ENCODE measurements around the gene ISCA1. TPM values are rescaled to one million over a fixed set of nuclear protein-coding genes. Genes with fewer than 3 reads are reported as not detected.

Gene ISCA1
- total RNA-seq, 1 experiment from 2014 or later: 42.5 TPM

- intact Hi-C loops (cut with micrococcal nuclease; ENCODE audit: unreplicated experiment): no loop called here
- ChIA-PET POLR2A (ENCODE audit: low non-redundant PET) (no interaction called here), CTCF (no interaction called here)
- TF ChIP-seq, protein P1, sequence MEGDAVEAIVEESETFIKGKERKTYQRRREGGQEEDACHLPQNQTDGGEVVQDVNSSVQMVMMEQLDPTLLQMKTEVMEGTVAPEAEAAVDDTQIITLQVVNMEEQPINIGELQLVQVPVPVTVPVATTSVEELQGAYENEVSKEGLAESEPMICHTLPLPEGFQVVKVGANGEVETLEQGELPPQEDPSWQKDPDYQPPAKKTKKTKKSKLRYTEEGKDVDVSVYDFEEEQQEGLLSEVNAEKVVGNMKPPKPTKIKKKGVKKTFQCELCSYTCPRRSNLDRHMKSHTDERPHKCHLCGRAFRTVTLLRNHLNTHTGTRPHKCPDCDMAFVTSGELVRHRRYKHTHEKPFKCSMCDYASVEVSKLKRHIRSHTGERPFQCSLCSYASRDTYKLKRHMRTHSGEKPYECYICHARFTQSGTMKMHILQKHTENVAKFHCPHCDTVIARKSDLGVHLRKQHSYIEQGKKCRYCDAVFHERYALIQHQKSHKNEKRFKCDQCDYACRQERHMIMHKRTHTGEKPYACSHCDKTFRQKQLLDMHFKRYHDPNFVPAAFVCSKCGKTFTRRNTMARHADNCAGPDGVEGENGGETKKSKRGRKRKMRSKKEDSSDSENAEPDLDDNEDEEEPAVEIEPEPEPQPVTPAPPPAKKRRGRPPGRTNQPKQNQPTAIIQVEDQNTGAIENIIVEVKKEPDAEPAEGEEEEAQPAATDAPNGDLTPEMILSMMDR (conservative IDR thresholded peaks at IDR 0.05; ENCODE audit: low read depth, low read length): no peak
- no peak for TF ChIP-seq EZH2 (IDR thresholded peaks at IDR 0.05; ENCODE audit: borderline replicate concordance, low read depth, low read length, poor library complexity, severe bottlenecking)
- BruUV-seq (replicated peaks): no TSS peak
- Histone ChIP-seq H3K4me3 (ENCODE audit: low read depth, low read length, poor library complexity, severe bottlenecking) (no peak overlapping the region), H3K27me3 (replicated peaks; ENCODE audit: insufficient read depth, low read depth, low read length, poor library complexity) (no peaks in the 10 kb centered on the region), H3K36me3 (ENCODE audit: insufficient read depth, low read length, poor library complexity, severe bottlenecking) (peaks cover 40% of the 10 kb centered on the region), H3K9me3 (ENCODE audit: low read depth, low read length, poor library complexity, severe bottlenecking) (no peaks in the 10 kb centered on the region), H3K4me1 (ENCODE audit: insufficient read depth, low read length, poor library complexity, severe bottlenecking) (no peaks in the 10 kb centered on the region), H3K27ac (ENCODE audit: low read depth, low read length, poor library complexity, severe bottlenecking) (no peak overlapping the region)
- DNase-seq (ENCODE audit: low spot score): peak; percentile 10
Observed at GRCh38 chr9:86324308-86324707, 42.0 kb upstream of the ISCA1 start.

- no peak for TF ChIP-seq EZH2 (IDR thresholded peaks at IDR 0.05; ENCODE audit: borderline replicate concordance, low read depth, low read length, poor library complexity, severe bottlenecking)
- TF ChIP-seq, protein P1 (conservative IDR thresholded peaks at IDR 0.05; ENCODE audit: low read depth, low read length): no peak
- Histone ChIP-seq H3K4me3 (ENCODE audit: low read depth, low read length, poor library complexity, severe bottlenecking) (no peak overlapping the region), H3K9me3 (ENCODE audit: low read depth, low read length, poor library complexity, severe bottlenecking) (no peaks in the 10 kb centered on the region), H3K36me3 (ENCODE audit: insufficient read depth, low read length, poor library complexity, severe bottlenecking) (peaks cover 52% of the 10 kb centered on the region), H3K27me3 (replicated peaks; ENCODE audit: insufficient read depth, low read depth, low read length, poor library complexity) (no peaks in the 10 kb centered on the region), H3K4me1 (ENCODE audit: insufficient read depth, low read length, poor library complexity, severe bottlenecking) (no peaks in the 10 kb centered on the region), H3K27ac (ENCODE audit: low read depth, low read length, poor library complexity, severe bottlenecking) (no peak overlapping the region)
- CTCF ChIA-PET: no interaction called here
- intact Hi-C loops (cut with micrococcal nuclease; ENCODE audit: unreplicated experiment): no loop called here
- BruUV-seq (replicated peaks): TSS peak; percentile 59
- POLR2A ChIA-PET (ENCODE audit: low non-redundant PET): no interaction called here
- no peak for DNase-seq (ENCODE audit: low spot score)
Observed at GRCh38 chr9:86322973-86323644, 40.8 kb upstream of the ISCA1 start.

GRCh38 chr9:86321373-86321772 lies 39.0 kb upstream of the ISCA1 start:
- no peaks in the 10 kb centered on the region for H3K27me3 ChIP-seq (replicated peaks; ENCODE audit: insufficient read depth, low read depth, low read length, poor library complexity)
- H3K36me3 ChIP-seq (ENCODE audit: insufficient read depth, low read length, poor library complexity, severe bottlenecking): peaks cover 55% of the 10 kb centered on the region
- POLR2A ChIA-PET (ENCODE audit: low non-redundant PET): interaction anchor here (0.6 kb wide), 1 partner anchor 27 kb away, joined by 5 read pairs; no protein-coding TSS in a partner anchor
- intact Hi-C loops (cut with micrococcal nuclease; ENCODE audit: unreplicated experiment): no loop called here
- H3K4me3 ChIP-seq (ENCODE audit: low read depth, low read length, poor library complexity, severe bottlenecking): no peak overlapping the region
- no peaks in the 10 kb centered on the region for H3K9me3 ChIP-seq (ENCODE audit: low read depth, low read length, poor library complexity, severe bottlenecking)
- DNase-seq (ENCODE audit: low spot score): no peak
- no peaks in the 10 kb centered on the region for H3K4me1 ChIP-seq (ENCODE audit: insufficient read depth, low read length, poor library complexity, severe bottlenecking)
- H3K27ac ChIP-seq (ENCODE audit: low read depth, low read length, poor library complexity, severe bottlenecking): no peak overlapping the region
- CTCF ChIA-PET: no interaction called here
- BruUV-seq (replicated peaks): no TSS peak
- TF ChIP-seq, protein P1 (conservative IDR thresholded peaks at IDR 0.05; ENCODE audit: low read depth, low read length): no peak
- no peak for TF ChIP-seq EZH2 (IDR thresholded peaks at IDR 0.05; ENCODE audit: borderline replicate concordance, low read depth, low read length, poor library complexity, severe bottlenecking)
